GM19463 (cell line): Measurements from ENCODE around the gene TMEM184B.

Source experiments
- ATAC-seq: cut with Tn5 transposase; IDR thresholded peaks from one replicate; pipeline ENCODE4 v1.9.1; 2021; ENCODE audit warnings: mild to moderate bottlenecking, moderate library complexity; ENCODE audit not compliant: unreplicated experiment

Gene TMEM184B

DNA sequence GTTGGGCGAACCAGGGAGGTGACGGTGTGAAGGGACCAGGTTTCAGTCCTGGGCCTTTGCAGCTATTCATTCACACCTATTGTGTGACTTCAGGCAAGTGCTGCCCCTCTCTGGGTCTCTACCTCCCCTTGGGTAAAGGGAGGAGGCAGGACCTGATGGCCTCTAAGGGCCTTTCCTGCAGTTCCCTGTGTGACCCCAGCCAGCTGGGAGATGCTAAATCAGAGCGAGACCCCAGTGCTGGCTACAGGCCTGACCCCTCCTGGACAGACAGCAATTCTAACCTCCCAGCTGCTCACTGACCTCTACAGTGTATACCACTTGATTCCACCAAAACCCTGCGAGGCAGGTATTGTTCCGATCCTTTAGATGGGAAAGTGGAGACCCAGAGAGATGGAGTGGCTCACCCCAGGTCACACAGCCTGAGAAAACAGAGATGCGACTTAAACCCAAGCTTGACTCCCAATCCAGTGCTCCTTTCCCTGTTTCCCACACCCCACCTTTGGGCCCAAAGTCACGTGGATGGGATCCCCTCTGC is 64.8 kb downstream of the TMEM184B start:
- ATAC-seq, result no peak

DNA sequence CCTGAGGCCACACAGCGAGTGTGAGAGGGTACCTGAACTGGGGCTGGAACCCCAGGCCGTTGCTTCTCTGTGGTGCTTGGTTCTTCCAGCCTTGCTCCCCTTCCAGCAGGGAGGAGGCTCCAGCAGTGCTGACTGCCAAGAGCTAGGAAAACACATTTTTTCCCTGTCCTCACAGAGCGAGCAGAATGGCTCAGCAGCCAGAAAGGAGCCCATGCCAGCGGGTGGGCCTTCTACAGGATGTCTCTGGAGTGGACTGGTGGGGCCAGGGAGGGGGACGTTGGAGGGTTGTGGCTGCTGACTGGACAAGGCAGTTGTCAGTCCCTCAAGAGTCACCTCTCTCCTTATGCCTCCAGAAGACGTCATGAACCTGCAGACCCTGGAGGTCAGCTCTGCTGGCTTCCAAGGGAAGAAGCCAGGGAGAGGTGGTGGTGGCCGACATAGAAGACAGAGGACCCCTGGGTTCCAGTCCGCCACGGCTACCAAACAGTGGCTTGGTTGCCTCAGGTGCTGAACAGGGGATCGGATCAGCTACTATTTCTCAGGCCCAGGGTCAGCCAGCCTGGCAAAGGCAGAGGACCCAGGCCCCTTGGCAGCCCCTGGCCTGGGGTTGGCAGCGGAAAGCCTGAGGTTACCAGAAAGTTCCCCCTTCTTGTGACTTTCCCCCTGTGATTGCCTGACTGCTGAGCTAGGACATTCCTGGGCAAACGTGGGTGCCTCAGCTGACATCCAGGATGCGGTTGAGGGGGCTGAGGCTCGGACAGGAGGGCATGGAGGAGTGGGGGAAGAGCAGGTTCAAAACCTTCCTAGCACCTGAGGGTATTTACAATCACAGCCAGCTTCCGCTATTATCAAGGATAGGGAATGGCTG is 67.3 kb downstream of the TMEM184B start:
- no peak for ATAC-seq

DNA sequence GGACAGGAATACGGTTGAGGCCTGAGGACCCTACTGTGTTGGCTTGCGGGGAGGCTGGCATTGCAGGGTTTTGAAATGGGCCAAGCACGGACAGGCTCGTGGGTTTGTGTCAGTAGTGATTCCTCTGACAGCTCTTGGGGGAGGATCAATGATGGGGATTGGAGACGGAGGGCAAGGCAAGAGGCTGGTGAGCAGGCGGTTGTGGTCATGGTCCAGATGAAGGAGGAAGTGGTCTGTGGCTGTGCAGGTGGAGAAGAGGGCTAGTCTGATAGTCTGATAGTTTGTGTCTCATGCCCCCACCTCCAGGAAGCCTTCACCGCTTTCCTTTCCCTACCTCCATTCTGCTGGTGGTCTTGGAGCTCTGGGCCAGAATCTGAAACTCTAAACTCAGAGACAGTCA is 68.0 kb downstream of the TMEM184B start:
- no peak for ATAC-seq

DNA sequence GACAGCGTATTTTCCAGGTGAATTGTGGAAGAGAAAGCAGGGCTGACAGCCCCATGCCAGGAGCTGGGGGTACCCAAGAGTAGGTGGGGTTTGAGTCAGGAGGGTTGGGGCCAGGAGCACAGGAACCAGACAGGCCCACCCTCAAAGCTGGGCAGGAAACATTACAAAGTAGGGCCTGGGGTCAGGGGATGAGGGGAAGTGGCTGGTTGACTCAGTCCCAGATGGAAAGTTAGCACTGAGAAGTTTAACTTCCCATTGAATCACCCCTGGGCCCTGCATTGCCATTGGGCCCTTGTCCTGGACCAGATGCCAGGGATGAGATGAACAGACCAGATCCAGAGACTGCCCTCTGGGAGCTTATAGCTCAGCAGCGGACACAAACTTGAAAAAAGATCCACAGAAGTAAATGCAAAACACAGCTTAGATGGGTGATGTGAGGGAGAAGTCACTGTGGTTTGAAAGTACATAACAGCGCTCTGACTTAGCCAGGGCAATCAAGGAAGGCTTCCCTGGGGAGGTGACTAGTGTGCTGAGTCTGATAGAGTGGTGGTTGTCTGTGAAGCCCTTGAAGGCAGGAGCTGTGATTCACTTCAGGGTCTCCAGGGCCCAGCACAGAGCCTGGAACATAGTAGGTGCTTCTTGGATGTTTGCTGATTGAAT is 68.8 kb downstream of the TMEM184B start:
- ATAC-seq, result no peak

DNA sequence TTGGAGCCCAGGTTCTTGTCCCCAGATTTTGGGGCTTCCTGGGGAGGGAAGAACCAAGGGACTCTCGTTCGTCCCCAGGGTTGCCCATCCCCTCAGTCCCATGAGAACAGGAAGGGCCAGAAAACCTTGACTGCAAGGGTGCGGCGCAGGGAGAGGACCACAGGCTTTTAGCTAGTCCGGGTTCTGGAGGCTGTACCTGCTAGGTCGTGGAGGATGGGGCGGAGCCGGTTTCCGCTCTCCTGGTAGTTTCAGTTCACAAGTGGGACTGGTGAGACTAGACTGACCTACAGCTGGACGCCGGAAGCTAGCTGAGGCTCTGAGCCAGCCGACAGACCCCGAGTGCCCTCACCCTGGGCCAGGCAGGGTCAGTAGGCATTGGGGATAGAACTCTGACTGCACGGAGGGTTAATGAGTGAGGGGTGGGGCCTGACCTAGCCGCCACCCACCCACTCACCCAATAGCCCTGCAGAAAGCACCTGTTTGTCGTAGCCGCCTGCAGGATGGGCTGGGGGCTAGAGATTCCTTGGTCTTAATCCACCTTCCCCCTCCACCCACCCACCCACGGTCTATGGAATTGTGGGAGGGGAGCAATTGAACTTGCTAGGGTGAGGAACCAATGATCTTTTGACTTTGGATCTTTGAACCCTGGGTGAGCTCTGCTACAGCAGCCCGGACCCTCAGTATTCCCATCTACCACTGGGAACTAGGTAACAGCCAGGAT is 69.6 kb downstream of the TMEM184B start:
- ATAC-seq, result no peak

DNA sequence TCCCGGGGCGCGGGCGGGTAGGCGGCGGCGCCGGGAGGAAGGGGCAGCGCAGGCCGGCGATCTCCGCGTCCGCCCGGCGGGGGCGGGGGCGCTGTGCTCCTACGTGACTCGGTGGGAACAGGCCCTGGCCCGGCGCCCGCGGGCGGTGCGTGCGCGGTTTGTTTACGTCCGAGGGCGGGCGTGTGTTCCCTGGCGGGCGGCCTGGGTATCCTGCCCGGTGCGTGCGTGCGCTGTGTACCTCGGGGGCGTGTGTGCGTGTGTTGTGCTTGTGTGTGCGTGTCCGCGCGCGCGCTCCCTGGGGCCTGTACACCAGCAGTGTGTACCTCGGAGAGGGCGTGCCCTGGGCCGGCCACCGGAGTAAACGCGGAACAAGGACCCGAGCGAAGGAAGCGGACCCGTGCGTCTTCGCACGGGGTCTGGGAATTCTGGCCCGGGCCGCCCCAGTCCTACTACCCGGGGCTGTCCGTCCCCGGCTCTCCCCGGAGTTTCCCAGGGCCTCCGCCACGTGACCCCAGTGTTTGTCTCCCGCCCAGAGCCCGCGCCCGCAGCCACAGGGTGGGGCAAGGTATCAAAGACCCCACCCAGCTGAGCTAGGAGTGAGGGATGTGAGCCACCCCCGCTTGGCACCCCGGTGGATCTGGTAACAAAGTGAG is 70.2 kb downstream of the TMEM184B start:
- ATAC-seq, result no peak

DNA sequence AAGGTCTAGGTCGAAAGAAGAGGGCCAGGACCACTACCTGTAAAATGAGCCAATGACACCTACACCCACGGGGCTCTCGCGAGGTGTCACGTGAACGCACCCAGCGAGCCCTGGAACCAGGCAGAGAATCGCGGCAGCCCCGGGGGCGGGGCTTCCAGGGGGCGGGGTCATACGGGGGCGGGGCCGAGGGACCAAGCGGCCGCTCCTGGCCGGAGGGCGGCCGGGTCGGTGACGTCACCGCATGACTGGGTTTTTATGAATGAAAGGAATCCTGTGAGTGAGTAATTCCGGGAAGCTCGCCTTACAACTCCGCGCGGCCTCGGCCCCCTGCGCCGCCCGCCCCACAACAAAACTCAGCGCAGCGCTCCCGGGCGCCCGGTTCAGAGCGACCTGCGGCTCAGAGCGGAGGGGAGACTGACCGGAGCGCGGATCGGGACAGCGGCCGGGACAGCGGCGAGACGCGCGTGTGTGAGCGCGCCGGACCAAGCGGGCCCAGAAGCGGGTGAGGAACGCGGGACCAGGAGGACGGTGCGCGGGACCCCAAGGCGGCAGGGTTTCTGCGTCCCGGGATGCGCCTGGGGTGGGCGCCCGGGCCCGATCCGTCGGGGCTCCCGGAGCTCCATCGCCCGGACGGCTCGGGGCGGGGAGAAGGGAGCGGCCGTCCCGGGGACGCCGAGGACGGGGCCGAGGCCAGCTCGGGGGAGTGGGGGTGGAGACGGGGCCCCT is 70.9 kb downstream of the TMEM184B start, which contains the start of gene MAFF:
TSS of gene MAFF (plus strand) at position 284 of the 726 bp plus-strand sequence. CDS start 11,860 bp downstream, outside the sequence.
- ATAC-seq, result peak; percentile 57

DNA sequence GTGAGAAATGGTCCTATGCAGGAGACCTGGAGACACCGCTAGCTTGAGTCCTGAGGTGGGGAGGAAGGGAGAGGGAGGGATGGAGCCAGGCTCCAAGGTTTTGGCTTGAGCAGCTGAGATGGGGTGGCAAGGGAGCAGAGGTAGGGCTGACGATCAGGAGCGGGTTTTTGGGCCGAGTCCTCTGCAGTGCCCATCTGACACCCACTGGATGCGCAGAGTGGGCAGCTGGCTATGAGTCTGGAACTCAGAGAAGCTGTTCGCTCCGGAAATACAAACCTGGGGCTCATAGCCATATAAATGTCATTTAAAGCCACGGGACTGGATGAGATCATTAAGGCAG is 71.5 kb downstream of the TMEM184B start:
- no peak for ATAC-seq

DNA sequence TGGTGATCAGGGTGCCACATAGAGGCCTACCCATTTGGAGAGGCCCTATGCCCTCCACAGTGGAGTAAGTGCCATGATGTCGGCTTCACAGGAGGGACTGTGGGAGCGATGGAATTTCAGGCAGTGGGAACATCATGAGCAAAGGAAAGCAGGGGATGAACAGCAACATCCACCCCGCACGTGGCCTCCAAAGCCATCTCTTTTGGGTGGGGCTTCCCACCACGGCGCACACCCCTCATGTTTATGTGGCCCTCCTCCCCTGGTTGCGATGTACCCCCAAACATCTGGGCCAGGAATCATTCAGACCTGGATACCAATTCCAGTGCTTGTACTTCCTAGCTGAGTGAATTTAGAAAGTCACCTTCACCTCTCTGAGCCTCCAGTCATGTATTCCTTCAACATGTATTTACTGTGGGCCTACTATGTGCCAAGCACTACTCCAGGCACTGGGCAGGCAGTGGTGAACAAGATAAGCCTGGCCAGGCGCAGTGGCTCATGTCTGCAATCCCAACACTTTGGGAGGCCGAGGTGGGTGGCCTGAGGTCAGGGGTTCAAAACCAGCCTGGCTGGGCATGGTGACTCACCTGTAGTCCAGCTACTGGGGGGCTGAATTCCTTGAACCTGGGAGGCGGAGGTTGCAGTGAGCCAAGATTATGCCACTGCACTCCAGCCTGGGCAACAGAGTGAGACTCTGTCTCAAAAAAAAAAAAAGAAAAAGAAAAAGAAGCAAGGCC is 72.8 kb downstream of the TMEM184B start:
- no peak for ATAC-seq

DNA sequence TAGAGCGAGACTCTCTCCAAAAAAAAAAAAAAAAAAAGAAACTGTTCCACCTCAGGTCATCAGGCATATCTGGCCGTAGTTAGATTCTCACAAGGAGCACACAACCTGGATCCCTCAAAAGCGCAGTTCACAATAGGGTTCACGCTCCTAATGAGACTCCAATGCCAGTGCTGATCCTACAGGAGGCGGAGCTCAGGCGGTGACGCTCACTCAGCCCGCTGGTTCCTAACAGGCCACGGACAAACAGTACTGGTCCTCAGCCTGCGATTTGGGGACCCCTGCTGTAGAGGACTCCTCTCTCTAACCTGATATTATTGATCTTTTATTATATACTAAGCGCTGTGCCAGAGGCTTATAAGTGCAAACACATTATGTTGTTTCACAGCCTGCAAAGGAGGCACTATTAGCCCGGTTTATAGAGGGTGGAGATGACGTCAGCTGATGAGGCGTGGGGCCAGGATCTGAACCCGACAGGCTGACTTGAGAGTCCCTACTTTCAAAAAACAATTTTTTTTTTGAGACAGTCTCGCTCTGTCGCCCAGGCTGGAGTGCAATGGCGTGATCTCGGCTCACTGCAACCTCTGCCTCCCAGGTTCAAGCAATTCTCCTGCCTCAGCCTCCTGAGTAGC is 75.9 kb downstream of the TMEM184B start:
- ATAC-seq, result no peak

DNA sequence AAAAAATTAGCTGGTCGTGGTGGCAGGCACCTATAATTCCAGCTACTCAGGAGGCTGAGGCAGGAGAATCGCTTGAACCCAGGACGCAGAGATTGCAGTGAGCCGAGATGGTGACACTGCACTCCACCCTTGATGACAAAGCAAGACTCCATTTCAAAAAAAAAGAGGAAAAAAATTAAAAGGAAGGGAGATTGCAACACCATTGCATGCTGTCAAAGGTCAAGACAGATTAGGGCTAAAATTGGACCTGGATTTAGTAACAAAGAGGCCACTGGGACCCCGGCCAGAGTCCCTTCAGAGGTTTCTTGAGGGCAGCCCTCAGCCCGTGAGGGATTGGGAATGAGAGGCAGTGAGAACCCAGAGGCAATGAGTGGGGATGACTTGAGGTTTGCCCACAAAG is 79.2 kb downstream of the TMEM184B start:
- no peak for ATAC-seq

DNA sequence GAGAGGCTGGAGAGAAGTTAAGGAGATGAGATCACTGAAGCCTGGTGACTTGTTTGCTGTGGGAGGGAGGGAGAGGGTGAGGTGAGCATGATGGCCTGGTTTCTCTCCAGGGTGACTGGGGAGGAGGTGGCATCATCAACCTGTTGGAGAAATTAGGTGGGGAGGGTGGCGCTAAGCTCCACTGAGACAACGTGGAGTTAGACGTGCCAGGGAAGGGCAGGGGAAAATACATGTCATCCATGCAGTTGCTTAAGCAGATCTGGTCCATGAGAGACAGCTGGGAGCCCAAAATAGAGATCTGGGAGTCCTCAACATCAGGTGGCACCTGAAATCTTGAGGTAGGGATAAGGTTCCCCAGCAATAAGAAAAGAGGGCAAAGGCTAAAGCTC is 80.3 kb downstream of the TMEM184B start:
- ATAC-seq, result no peak

DNA sequence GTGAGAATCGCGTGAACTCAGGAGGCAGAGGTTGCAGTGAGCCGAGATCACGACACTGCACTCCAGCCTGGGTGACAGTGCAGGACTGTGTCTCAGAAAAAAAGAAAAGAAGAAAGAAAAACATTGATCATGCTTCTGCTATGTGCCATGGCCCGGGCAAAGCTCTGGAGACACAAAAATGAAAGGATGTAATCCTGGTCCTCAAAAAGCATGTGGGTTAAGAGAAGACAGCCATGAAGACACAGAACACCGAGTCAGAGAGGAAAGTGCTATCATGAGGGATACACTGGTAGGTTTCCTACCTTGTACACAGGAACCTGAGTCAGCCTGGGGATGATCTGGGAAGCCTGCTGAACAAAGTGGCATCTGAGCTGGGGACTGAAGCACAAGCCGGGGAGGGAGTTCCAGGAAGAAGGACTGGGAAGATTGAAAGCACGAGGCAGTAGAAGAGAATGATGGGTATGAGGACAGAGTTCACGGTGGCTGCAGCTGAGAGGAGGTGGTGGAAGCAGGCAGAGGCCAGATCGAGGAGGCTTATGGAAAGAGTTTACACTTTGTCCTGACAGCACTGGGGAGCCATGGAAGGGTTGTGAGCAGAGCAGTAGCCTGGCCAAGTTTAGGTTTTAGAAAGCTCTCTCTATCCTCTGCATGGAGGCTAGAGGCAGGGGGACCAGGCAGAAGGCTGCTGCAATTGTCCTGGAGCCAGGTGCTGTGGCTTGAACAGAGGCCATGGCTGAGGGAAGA is 80.9 kb downstream of the TMEM184B start:
- ATAC-seq, result no peak

DNA sequence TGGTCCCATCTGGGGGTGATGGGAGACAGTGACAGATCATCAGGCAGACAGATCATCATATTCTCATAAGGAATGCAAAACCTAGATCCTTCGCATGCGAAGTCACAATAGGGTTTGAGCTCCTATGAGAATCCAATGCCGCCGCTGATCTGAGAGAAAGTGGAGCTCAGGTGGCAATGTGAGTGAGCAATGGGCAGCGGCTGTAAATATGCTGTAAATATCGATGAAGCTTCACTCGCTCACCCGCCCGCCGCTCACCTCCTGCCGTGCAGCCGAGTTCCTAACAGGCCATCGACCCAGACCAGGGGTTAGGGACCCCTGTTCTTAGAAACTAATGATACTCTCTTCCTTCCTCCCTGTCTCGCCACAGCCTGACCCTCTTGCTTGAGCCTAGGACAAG is 81.8 kb downstream of the TMEM184B start:
- no peak for ATAC-seq

DNA sequence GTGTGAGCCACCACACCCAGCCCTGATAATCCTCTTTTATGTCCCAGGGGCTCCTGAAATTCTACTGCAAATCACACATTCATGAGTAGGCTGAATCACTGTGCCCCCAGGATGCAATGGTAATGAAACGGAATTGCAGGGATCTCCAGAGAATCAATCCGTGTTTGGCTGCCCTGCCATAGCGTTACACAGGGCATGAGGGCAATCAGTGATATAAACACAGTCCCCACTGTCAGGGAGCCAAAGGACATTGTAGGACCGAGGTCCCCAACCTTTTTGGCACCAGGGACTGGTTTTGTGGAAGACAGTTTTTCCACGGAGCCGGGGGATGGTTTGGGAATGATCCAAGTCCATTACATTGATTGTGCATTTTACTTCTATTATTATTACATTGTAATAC is 82.2 kb downstream of the TMEM184B start:
- ATAC-seq, result no peak

DNA sequence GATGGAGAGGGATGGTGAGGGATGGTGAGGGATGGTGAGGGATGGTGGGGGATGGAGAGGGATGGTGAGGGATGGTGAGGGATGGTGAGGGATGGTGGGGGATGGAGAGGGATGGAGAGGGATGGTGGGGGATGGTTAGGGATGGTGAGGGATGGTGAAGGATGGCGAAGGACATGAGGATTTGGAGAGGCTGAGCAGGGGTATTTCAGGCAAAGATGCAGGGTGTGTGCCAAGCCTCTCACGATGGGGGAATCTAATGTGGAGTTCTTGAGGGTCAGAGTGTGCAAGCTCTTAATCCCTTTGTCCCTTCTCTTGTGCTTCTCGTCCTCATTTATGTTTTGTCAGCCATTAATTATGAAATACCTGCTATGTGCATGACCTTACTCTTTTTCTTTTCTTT is 83.7 kb downstream of the TMEM184B start:
- no peak for ATAC-seq

DNA sequence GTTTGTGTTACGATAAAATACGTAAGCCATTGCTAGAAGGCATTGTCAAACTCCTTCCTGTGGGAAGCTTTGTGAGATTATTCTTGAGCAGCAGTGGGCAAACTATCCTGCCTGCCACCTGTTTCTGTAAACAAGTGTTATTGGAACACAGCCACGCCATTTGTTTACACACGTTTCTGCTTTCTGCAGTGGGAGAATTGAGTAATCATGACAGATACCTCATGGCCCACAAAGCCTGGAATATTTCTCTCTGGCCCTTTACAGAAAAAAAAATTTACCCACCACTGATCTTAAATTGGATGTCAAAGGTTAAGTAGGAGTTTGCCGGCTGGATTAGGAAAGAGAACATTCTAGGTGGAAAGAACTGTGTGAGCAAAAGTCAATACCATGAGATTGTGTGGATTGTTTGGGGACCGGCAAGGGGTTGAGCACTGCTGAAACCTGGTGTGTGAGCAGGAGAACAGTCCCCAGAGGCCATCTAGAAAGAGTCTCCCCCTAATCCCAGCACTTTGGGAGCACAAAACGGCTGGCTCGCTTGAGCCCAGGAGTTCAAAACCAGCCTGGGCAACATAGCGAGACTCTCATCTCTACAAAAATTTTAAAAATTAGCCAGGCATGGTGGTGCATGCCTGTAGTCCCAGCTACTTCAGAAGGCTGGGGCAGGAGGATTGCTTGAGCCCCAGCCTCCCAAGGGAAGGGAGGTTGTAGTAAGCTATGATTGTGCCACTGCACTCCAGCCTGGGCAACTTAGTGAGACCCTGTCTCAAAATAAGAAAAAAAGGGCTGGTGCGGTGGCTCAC is 85.2 kb downstream of the TMEM184B start:
- ATAC-seq, result no peak

DNA sequence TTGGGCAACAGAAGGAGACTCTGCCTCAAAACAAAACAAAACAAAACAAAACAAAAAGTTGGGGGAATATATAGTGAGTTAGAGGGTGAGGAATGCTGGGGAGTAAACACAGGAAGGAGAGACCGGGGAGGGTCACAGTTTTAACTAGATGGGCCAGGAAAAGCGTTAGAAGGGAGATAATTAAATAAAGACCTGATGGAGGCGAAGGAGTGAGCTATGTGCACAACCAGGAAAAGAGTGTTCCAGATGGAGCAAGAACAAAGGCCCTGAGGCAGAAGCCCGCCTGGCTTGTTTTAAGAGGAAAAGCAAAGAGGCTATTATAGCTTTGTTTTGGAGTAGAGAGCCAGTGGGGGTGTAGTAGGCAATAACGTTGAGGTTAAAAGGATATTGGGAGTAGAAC is 86.4 kb downstream of the TMEM184B start:
- ATAC-seq, result no peak
